PC-9 (cell line): ENCODE results near the gene KCNJ5. TPM values are rescaled to one million over a fixed set of nuclear protein-coding genes. Genes with fewer than 3 reads are reported as not detected.

Experiments
- BruUV-seq: library from RNA; stranded (reverse); fragments of 400-500 nt; replicated peaks from 2 replicates; lab custom pipeline; 2021; lab: Mats Ljungman, UMichigan
- CTCF ChIA-PET: fragments of 300-600 bp; sonication (Branson Sonifier 250); formaldehyde crosslinking; loops from one replicate; lab custom pipeline; 2022; ENCODE audit warnings: antibody characterized with exemption; lab: Charles Lee
- POLR2A ChIA-PET: fragments of 300-600 bp; sonication (Branson Sonifier 250); formaldehyde crosslinking; loops from one replicate; lab custom pipeline; 2022; ENCODE audit warnings: antibody characterized with exemption; ENCODE audit not compliant: unreplicated experiment; lab: Charles Lee
- DNase-seq, 2 experiments: peaks; one replicate each; pipeline versions ENCODE4 v3.0.0 to v3.0.0-alpha.2; 2015 to 2022; ENCODE audit warnings: mixed read lengths in 1 of 2
- H2AFZ ChIP-seq: fragments of 200-600 bp; sonication (generic); 2 replicates; pipeline ENCODE4 v1.8.1; 2017; ENCODE audit warnings: antibody characterized with exemption
- H3F3A ChIP-seq: fragments of 200-600 bp; sonication (generic); 2 replicates; pipeline ENCODE4 v1.8.1; 2017; ENCODE audit warnings: antibody characterized with exemption, mild to moderate bottlenecking, low read depth; ENCODE audit not compliant: insufficient read depth
- H3K27ac ChIP-seq: fragments of 200-600 bp; sonication (generic); 2 replicates; pipeline ENCODE4 v1.6.1; 2016; ENCODE audit warnings: mixed run types
- H3K27me3 ChIP-seq: fragments of 200-600 bp; sonication (generic); 2 replicates; pipeline ENCODE4 v1.6.1; 2016; ENCODE audit warnings: low read depth, mixed run types; ENCODE audit not compliant: insufficient read depth
- H3K36me3 ChIP-seq: fragments of 200-600 bp; sonication (generic); 2 replicates; pipeline ENCODE4 v1.6.1; 2016; ENCODE audit warnings: low read depth, mixed run types
- H3K4me1 ChIP-seq: fragments of 200-600 bp; sonication (generic); replicated peaks from 2 replicates; pipeline ENCODE4 v1.6.1; 2016; ENCODE audit warnings: mixed run types; ENCODE audit not compliant: insufficient read depth
- H3K4me2 ChIP-seq: fragments of 200-600 bp; sonication (generic); 2 replicates; pipeline ENCODE4 v1.6.1; 2017; ENCODE audit warnings: mixed run types
- H3K4me3 ChIP-seq: fragments of 200-600 bp; sonication (generic); 2 replicates; pipeline ENCODE4 v1.6.1; 2016; ENCODE audit warnings: mixed run types
- H3K79me2 ChIP-seq: fragments of 200-600 bp; sonication (generic); 2 replicates; pipeline ENCODE4 v1.6.1; 2017; ENCODE audit warnings: low read depth, mixed run types
- H3K9me2 ChIP-seq: fragments of 200-600 bp; sonication (generic); 2 replicates; pipeline ENCODE4 v1.8.1; 2017; ENCODE audit warnings: mild to moderate bottlenecking; ENCODE audit not compliant: insufficient read depth
- H3K9me3 ChIP-seq: fragments of 200-600 bp; sonication (generic); 2 replicates; pipeline ENCODE4 v1.8.1; 2016; ENCODE audit warnings: low read depth; ENCODE audit not compliant: insufficient read depth
- H4K20me1 ChIP-seq: fragments of 200-600 bp; sonication (generic); 2 replicates; pipeline ENCODE4 v1.8.1; 2017; ENCODE audit not compliant: insufficient read depth
- EZH2 ChIP-seq: fragments of 200-600 bp; sonication (generic); IDR thresholded peaks from 2 replicates; pipeline ENCODE4 v1.8.0; 2017; ENCODE audit warnings: antibody characterized with exemption, low read depth
- intact Hi-C: fragments of 100-400 bp; cut with micrococcal nuclease; formaldehyde crosslinking; loops from one replicate; pipeline ENCODE4 v1.10.0; 2022; ENCODE audit not compliant: unreplicated experiment
- total RNA-seq: library from RNA; stranded (reverse); gene quantifications from 2 replicates; pipeline ENCODE4 v1.2.3, GENCODE V29; 2021
- TF ChIP-seq, protein P1 (sequence below): fragments of 200-600 bp; sonication (generic); conservative IDR thresholded peaks from 2 replicates; pipeline ENCODE4 v1.6.1; 2017; ENCODE audit warnings: mixed run types, antibody characterized with exemption, mild to moderate bottlenecking, moderate library complexity

The KCNJ5 gene
- total RNA-seq, 1 experiment from 2014 or later = 0.11 TPM

- no peak for DNase-seq
- Histone ChIP-seq H4K20me1 (no peaks in the 10 kb centered on the region), H3K79me2 (no peaks in the 10 kb centered on the region), H3K27ac (no peak overlapping the region), H2AFZ (no peak overlapping the region), H3K9me3 (no peaks in the 10 kb centered on the region), H3K27me3 (peaks cover 28% of the 10 kb centered on the region; the same call in 1 of the 2 replicates), H3K4me2 (no peak overlapping the region), H3K9me2 (no peaks in the 10 kb centered on the region), H3F3A (no peaks in the 10 kb centered on the region), H3K4me1 (no peaks in the 10 kb centered on the region), H3K36me3 (no peaks in the 10 kb centered on the region), H3K4me3 (no peak overlapping the region)
- BruUV-seq = no TSS peak
- ChIA-PET POLR2A (no interaction called here), CTCF (no interaction called here)
- intact Hi-C loops = no loop called here
- TF ChIP-seq, protein P1, sequence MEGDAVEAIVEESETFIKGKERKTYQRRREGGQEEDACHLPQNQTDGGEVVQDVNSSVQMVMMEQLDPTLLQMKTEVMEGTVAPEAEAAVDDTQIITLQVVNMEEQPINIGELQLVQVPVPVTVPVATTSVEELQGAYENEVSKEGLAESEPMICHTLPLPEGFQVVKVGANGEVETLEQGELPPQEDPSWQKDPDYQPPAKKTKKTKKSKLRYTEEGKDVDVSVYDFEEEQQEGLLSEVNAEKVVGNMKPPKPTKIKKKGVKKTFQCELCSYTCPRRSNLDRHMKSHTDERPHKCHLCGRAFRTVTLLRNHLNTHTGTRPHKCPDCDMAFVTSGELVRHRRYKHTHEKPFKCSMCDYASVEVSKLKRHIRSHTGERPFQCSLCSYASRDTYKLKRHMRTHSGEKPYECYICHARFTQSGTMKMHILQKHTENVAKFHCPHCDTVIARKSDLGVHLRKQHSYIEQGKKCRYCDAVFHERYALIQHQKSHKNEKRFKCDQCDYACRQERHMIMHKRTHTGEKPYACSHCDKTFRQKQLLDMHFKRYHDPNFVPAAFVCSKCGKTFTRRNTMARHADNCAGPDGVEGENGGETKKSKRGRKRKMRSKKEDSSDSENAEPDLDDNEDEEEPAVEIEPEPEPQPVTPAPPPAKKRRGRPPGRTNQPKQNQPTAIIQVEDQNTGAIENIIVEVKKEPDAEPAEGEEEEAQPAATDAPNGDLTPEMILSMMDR = no peak
- no peak for TF ChIP-seq EZH2
These were observed 24.0 kb downstream of the KCNJ5 start for GRCh38 chr11:128915149-128915521.

- H3K27ac ChIP-seq = no peak overlapping the region
- peaks cover 35% of the 10 kb centered on the region for H3K27me3 ChIP-seq
- intact Hi-C loops = no loop called here
- no TSS peak for BruUV-seq
- H3K4me2 ChIP-seq = no peak overlapping the region
- H3K4me1 ChIP-seq = no peaks in the 10 kb centered on the region
- H3K9me2 ChIP-seq = no peaks in the 10 kb centered on the region
- ChIA-PET POLR2A (no interaction called here), CTCF (no interaction called here)
- H2AFZ ChIP-seq = no peak overlapping the region
- H3K4me3 ChIP-seq = no peak overlapping the region
- H3K79me2 ChIP-seq = no peaks in the 10 kb centered on the region
- no peak for DNase-seq
- no peaks in the 10 kb centered on the region for H4K20me1 ChIP-seq
- no peaks in the 10 kb centered on the region for H3K9me3 ChIP-seq
- no peaks in the 10 kb centered on the region for H3K36me3 ChIP-seq
- TF ChIP-seq, protein P1 = no peak
- TF ChIP-seq EZH2 = no peak
- no peaks in the 10 kb centered on the region for H3F3A ChIP-seq
These were observed 24.9 kb downstream of the KCNJ5 start for GRCh38 chr11:128916037-128916572.

GRCh38 chr11:128916681-128917080 lies 25.5 kb downstream of the KCNJ5 start:
- H3K4me1 ChIP-seq = no peaks in the 10 kb centered on the region

More at GRCh38 chr11:128916681-128917080, 25.5 kb downstream of the KCNJ5 start:
- no TSS peak for BruUV-seq
- Histone ChIP-seq H3F3A (no peaks in the 10 kb centered on the region), H3K9me3 (no peaks in the 10 kb centered on the region), H2AFZ (no peak overlapping the region), H3K4me2 (no peak overlapping the region), H3K27me3 (peaks cover 39% of the 10 kb centered on the region), H3K9me2 (no peaks in the 10 kb centered on the region), H4K20me1 (no peaks in the 10 kb centered on the region), H3K36me3 (no peaks in the 10 kb centered on the region), H3K4me3 (no peak overlapping the region), H3K27ac (no peak overlapping the region), H3K79me2 (no peaks in the 10 kb centered on the region)
- DNase-seq = no peak
- ChIA-PET CTCF (interaction anchor here (0.5 kb wide), 1 partner anchor 11 kb away, joined by 3 read pairs; no protein-coding TSS in a partner anchor), POLR2A (no interaction called here)
- intact Hi-C loops = no loop called here
- TF ChIP-seq, protein P1 = no peak
- TF ChIP-seq EZH2 = no peak
